GM19351 (cell line): ENCODE measurements around the gene SGPL1.

Experiments
- ATAC-seq: cut with Tn5 transposase; IDR thresholded peaks from one replicate; pipeline ENCODE4 v1.9.1; 2021; ENCODE audit warnings: mild to moderate bottlenecking, moderate library complexity; ENCODE audit not compliant: unreplicated experiment

The SGPL1 gene

DNA sequence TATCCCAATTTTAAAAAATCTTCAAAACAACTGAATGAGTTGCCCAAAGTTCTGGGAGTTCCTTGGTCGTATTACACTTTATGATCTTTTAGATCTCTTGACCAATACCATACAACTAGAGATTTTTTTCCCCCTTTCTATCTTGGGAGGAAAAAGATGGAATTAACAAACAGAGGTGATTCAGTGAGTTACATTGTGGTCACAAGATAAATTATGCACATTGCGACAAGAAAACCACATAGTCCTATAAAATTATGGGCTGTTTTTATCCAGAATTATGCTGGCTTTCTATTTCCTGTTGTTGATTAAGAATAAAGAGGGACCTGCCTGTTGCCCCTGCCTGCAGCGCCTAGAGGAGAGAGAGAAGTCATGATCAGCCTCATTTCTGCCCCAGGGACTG is 8.2 kb upstream of the SGPL1 start:
- ATAC-seq: no peak

DNA sequence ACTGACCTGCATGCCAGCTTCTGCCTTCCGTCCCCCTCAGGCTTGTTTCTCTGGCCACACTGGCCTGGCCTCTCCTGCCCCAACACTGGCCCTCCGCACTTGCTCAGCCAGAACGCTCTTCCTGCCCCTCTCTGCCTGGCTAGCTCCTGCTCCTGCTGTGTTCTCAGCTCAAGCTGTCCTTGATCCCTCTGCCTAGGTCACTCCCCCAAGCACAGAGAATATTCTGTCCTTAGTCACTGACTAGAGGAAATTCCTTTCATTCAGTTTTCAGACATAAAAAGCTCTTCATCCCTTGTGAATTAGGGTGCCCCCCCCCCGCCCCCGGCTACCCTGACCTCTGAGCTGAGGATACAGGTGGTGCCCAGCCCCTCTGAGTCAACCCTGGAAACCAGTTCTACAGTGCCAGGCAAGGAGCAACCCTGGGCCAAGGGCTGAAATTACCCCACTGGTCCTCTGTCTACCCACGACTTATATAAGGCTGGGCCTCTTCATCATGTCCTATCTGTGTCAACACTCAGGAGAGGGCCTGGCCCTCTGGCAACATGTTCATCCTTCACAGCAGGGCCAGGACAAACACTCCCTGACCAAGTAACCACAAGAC is 6.6 kb upstream of the SGPL1 start:
- no peak for ATAC-seq

DNA sequence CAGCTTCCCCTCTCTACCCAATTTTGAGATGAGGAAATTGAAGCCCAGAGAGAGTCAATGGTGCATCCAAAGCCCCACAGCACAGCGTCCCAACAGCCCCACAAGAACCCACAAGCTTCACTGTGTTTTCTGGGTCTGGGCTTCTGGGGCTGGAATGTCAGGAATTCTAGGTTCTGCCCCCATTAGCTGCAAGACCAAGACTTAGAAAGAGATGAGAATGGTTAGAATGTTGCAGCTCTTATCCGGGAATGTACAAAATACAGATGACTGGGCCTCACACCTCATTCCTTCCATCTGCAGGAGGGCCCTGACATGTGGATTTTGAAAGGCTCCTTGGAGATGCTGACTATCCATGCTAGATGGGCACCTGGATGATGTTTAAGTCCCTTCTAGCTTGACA is 6.0 kb upstream of the SGPL1 start:
- ATAC-seq: no peak

DNA sequence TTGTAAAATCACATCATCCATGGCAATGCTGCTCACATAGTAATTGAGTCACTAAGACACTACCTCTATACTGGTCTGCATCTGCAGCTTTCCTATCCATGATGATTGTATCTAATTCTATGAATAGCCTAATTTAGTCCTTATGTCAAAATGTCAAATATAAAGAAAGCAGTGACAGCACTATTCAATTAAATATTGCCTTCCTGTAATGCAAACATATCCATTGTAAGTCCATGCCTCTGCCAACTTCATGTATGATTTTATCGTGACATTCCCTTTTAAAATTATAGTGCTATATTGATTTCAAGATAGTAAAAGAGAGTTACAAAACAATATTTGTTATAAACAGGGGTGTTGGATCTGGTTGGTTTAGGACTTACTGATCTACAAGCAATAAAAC is 4.8 kb upstream of the SGPL1 start:
- ATAC-seq: no peak

DNA sequence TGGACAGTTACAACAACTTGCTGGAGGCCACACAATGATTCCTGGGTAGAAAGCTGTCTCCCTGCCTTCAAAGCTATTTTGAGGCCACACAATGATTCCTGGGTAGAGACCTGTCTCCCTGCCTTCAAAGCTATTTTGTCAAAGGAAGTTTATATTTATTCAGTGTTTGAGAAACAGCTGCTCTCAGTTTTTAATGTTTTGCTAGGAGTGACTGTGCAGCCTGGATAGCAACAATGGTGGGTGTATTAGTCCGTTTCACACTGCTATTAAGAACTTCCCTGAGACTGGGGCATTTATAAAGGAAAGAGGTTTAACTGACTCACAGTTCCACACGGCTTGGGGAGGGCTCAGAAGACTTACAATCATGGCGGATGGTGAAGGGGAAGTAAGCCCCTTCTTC is 3.9 kb upstream of the SGPL1 start:
- no peak for ATAC-seq

DNA sequence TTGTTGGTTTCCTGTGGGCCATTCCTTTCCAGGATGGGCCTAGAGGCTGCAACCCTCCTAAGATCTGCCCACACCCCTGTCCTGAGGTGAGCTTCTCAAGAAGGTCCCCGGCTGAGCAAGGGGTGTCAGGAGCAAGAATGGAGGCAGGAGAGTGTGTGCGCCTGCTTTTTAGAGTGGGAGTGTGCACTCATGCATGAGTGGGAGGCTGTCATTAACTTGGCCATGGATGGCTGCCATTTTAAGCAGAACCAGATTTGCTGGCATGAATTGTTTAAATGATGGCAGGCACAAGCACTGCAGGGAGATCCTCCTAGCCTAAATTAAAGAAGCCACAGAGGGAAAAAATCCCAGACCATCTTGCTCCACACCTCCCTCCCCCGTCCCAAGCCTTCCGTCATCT is 2.9 kb upstream of the SGPL1 start:
- ATAC-seq: no peak

DNA sequence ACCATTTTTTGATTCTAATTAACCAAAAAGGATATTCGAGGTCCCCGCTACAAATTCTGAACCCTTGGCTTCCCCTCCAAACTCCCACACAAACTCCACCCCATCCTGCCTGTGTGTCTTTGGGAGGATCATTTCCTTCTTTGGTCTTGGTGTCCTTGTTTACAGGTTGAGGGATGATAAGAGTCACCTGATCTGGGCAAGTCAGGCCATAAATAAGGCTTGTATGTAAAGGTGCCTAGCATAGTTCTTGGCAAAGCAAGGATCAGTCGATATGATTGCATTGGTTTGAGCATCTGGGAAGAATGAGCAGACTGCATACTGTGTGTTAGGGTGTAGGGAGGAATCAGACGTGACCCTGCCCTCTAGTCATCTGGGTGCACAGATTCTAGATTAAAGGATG is 1.6 kb upstream of the SGPL1 start:
- no peak for ATAC-seq

DNA sequence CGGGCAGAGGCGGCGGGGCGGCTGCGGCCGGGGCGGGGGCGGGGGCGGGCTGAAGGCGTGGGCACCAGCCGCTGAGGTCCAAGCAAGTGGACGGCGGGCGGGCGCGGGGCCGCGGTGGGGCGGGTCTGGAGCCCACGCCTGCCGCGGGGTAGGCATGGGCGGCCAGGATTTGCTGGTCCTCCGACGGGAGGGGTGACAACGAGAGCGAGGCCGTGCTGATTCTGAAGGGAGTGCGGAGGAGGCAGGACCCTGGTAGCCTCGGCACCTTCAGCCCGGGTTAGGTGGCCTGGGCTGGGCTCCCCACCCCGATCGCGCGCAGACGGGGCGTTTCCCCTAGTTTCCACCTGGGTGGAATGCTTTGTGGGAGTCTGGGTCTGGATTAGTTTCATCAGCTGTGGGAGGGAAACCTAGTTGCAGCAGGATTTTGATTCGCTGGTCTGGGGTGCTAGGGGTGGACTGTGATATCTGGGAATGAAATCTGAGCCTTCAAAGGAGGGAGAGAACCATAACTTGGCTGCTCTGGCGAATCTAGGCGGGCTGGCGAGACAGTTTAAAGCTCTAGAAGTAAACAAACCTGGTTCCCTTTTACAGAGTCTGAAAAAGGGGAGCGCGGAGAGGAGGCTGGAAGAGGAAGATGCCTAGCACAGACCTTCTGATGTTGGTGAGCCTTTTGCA is 609 bp downstream of the SGPL1 start:
- ATAC-seq: peak; percentile 39

DNA sequence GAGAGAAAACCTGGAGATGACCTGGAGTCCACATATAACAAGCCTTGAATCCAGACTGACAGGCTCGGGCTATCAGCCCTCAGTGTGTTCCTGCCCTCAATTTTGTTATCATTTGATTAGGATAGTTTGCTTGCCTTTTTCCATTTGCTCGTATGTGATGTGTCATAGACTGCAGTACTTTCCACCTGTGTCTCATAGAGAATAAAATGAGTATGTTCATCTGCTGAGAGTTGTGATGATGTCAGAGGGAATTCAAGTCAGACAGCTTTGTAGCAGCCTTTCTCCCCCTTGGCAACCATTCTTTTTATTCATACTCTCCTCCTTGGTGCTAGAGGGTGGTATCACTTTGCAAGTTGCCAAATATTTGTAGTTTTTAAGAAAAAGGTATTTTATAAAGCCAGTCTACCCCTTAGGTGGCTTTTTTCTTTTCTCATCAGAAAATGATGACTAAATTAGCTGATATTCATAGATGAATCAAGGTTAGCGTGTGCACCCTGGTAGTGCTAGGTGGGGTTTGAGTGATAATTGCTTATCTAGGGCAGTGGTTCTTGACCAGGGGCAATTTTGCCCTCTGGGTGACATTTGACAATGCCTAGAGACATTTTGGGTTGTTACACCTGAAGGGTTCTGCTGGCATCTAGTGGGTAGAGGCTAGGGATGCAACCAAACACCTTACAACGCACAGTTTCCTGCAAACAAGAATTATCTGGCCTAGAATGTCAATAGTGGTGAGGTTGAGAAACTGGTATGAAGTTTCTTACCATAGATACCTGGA is 5.4 kb downstream of the SGPL1 start:
- no peak for ATAC-seq

DNA sequence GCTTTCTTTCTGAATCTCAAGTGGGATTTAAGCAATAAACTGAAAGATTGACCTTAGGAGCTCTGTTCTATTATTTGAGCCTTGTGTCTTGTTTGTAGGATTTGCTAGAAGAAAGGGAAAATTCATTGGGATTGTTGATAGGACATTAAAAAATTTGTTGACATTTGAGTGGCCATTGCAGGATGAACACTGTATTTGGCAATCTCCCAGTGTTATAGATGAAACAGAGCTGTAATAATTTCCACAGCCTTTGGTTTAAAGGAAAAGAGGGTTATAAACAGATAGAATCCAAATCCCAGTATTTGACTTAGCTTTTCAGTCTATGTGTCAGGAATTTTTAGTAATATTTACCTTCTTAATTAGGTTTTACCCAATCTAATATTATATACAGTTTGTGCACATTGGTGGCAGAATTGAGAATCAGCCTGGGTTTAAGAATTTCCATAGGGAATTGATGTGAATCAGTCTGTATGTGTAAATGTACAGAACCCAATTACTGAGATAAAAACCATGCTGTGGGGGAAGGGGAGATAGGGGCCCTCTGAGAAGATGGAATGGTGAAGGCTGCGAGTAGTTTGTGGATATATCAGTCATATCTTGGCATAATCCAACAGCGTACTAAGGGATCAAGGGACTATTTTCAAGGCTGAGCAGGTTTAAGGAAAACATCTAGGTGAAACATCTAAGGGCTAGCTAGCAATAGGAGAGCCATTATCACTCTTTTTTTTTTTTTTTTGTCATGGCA is 6.5 kb downstream of the SGPL1 start:
- no peak for ATAC-seq

DNA sequence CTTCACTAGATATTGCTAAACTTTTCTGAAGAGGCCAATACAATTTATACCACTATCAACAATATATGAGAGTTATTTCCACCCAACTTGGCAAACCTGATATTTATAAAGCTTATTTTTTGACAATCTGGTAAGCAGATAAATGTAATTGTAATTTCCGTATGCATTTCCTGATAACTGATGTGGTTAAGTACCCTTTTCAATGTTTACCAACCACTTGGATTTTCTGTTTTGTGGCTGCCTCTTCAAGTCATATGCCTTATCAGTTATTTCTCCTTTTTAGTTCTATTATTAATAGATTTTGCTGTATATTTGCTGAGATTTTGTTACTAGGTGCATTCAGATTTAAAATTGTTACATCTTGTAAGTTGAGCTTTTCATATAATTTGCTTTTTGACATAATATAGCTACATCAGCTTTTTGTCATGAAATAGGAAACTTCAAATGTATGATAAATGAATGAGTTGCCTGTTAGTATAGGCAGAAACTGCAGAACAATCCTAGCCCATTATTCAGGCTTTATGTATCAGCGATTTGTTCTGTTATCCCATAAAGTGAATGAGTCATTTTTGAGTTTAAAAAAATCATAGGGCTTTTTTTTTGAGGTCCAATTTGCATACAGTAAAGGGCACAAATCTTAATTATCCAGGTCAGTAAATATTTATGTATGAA is 11.5 kb downstream of the SGPL1 start:
- no peak for ATAC-seq

DNA sequence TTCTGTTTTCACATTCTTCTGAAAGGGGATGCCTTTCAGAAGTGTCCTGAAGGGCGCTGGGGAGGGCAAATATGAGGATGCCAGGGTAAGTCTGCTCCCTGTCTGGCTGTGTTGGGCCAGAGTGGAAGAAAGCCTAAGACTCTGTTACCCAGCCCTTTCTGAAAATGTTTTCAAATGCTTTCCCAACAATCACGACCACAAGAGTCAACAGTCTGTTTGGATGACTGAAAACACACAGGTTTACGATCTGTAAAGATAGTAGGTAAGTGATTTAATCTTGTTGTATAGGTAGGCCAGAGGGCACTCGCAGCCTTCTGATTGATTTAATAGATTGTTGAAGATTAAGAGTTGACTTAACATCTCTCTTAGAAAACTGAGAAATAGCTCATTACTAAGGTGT is 13.2 kb downstream of the SGPL1 start:
- no peak for ATAC-seq

DNA sequence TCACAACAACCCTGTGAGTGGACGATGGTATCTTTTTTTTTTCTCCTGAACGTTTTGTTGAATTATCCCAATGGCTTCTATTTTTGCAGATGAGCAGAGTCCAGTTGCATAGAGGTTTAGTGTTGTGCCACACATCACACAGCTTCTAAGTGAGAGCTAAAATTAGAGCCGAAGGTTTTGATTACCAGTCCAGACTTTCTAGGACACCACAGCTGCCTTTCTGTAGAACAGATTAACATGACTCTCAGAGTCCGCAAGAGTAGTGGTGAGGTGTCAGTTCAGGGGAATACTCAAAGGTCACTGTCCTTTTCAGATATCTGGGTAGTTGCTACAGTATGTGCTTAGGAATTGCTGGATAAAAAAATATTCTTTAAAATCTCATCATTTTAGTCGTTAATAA is 13.8 kb downstream of the SGPL1 start:
- no peak for ATAC-seq

DNA sequence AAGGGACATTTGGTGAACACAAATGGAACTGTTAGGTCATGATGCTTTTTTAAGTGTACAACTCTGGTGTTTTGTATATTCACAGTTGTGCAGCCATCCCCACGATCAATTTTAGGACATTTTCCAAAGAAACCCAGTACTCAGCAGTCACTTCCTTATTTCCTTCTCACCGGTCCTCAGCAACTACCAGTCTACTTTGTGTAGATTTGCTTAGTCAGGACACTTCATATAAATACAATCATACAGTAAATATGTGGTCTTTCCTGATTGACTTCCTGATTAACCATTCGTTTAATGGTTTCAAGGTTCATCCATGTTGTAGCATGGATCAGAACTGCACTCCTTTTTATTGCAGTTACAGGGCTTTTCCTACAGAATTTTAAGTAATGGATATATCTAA is 14.4 kb downstream of the SGPL1 start:
- ATAC-seq: no peak

DNA sequence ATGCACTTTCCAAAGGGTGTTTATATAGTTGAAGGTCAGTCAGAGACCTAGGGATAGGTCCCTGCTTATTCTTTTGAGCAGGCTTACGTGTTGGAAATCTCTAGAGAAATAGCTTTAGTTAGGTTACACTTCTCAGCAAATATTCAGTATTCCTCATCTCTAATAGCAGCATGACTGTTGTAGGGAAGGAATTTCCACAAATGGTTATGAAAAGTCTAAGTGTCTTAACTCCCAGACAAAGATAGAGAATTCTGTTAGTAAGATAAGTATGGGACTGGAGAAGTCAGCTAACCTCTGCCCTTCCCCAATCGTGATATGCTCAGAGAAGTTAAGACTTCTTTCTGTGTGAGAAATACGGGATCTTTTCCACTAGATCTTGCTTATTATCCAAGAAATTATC is 16.5 kb downstream of the SGPL1 start:
- no peak for ATAC-seq

DNA sequence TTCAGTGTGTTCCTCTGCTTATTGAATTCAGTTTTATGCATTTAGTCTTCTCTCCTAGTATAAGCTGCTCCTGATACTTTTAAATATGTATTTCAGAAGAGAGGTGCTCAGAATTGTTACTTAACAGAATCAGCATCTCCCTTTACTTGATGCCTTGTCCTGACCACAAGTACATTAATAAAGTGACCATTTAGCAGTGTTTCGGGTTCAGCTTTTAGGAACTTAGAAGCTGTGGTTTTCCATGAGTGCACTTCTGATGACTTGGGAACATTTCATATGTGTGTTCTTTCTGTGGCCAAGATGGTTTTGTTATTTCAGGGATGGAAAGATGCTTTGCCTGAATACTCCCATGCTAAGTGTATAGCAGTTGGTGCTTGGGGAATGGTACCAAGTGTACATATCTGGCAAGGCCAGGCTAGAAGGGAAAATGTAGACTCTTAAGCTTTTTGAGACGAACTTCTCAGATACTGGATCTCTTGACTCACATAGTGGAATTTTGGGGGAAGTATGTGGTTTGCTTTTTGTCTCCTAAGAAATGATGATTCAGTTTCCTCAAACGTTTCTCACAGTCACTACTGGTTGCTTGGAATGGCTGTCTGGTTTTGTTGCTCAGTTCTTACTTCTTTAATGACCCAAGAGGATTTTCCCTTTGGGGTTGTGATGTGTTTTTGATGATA is 17.2 kb downstream of the SGPL1 start:
- ATAC-seq: no peak

DNA sequence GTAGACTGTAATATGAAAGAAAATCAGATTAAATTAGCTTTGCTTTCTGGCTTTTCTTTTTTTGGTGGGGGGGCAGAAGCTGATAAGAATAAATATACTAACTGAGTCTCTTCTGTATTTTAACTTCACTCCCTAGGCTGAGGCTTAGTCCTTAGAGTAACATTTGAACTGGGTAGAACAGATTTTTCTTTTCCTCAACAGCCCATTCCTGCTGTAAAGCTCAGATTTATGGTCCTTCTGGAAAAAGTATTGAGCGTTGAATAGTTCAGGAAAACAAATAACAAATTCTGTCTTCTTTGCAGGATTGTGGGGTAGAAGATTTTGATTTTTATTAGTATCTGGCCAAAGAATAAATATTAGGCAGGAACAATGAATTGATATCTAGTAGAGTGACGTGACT is 17.9 kb downstream of the SGPL1 start:
- ATAC-seq: no peak

DNA sequence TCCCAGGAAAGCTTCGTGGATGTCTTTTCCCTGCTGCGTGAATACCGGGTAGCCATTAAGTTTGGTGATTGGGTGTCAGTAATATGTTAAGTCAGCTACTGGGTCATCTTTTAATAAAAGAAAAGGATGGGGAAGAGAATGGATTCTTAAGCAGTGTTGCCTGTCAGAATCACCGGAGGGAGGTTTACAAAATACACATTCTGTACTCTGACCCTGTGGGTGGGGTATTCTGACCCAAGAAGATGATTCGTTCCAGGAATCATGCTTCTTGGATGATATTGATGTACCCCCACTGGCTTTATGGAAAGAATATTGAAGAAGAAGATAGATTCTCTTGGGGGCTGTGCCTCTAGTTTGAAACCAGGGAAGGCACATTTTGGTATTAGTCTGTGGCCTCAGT is 18.3 kb downstream of the SGPL1 start:
- no peak for ATAC-seq

DNA sequence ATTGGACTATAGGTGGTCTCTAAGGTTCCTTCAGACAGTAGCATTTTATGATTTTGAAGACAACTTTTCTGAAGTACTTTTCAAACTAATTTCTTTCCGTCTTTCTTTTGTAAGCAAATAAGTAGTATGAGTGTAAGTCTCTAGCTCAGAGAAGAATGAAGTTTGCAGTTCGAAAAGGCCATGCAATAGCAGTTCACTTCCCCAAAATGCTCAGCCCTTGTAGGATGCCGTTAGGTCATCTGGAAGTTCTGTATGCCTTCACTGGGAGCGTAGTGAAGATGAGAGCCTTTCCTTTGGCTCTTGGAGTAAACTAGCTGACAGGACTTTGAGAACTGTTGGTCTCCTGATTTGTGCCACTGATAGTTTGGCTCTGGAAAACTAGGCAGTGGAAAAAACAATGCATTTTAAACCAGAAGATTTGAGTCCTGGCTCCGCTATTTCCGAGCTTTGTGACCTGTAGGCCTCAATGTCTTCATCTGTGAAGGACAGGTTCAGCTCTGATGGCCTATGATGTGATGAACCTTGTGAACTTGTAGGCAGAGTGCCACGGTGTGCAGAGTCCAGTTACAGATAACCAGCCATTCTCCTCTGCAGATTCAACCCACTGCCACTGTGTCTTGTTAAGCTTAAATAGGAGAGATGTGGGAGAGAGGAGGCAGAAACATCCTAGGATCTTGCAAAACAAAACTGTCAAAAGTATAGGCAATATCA is 18.8 kb downstream of the SGPL1 start:
- no peak for ATAC-seq

DNA sequence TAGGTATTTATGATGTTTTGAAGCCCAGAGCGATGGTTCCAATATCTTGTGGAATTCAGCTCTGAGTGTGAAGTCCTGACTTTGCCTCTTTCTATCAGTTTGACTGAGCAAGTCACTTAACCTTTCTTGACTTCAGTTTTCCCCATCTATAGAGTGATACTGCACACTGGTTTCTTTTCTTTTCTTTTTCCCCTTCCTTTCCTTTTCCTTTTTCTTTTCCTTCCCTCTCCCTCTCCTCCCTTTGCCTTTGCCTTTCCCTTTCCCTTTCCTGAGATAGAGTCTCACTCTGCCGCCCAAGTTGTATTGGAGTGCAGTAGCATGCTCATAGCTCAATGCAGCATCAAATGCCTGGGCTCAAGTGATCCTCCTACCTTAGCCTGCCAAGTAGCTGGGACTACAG is 20.6 kb downstream of the SGPL1 start:
- ATAC-seq: no peak
